HEK293 (cell line): ENCODE results near the gene SLC38A6.

Experiments
- CTCF ChIA-PET: fragments of 350-600 bp; formaldehyde crosslinking; extraction: SDS; loops from one replicate; lab custom pipeline; 2021; ENCODE audit warnings: antibody characterized with exemption; lab: Yijun Ruan, JAX
- POLR2A ChIA-PET: fragments of 300-600 bp; formaldehyde crosslinking; extraction: SDS; loops from one replicate; lab custom pipeline; 2020; ENCODE audit warnings: antibody characterized with exemption, inconsistent platforms; lab: Yijun Ruan, JAX
- H3K27ac ChIP-seq: fragments of 200-500 bp; sonication (Bioruptor generic); 2 replicates; pipeline ENCODE4 v1.5.1; 2014; ENCODE audit warnings: low read depth, low read length, control low read depth, inconsistent platforms; ENCODE audit errors: extremely low read depth
- H3K36me3 ChIP-seq, 2 experiments: fragments of 200-500 bp in 1 of 2; sonication (Bioruptor generic) in 1 of 2; 1 replicate in 1 of 2; 2 replicates in 1 of 2; pipeline ENCODE4 v1.5.1; 2014 to 2017; ENCODE audit warnings: inconsistent platforms in 2 of 2, low read length in 2 of 2; ENCODE audit not compliant: control insufficient read depth in 2 of 2, insufficient read depth in 1 of 2
- H3K4me1 ChIP-seq: fragments of 200-500 bp; sonication (Bioruptor generic); 2 replicates; pipeline ENCODE4 v1.5.1; 2014; ENCODE audit warnings: mild to moderate bottlenecking, low read length, inconsistent platforms; ENCODE audit not compliant: control insufficient read depth, insufficient read depth
- H3K4me3 ChIP-seq: 2 replicates; pipeline ENCODE4 v1.5.1; 2011; ENCODE audit warnings: low read depth, mild to moderate bottlenecking, control low read depth, low read length, moderate library complexity
- H3K9me3 ChIP-seq: fragments of 200-500 bp; sonication (Bioruptor generic); 2 replicates; pipeline ENCODE4 v1.5.1; 2014; ENCODE audit warnings: low read depth, low read length, inconsistent platforms; ENCODE audit not compliant: control insufficient read depth, insufficient read depth
- HOXC10 ChIP-seq: sonication (generic); formaldehyde crosslinking; IDR thresholded peaks from 2 replicates; pipeline ENCODE4 v1.8.1; 2023; ENCODE audit warnings: mild to moderate bottlenecking, missing genetic modification reagents
- HOXD13 ChIP-seq: sonication (generic); formaldehyde crosslinking; IDR thresholded peaks from 2 replicates; pipeline ENCODE4 v1.8.0; 2022; ENCODE audit warnings: missing genetic modification reagents, borderline replicate concordance
- IKZF3 ChIP-seq: fragments of 450-650 bp; IDR thresholded peaks from 2 replicates; pipeline ENCODE4 v1.5.0; 2018; ENCODE audit warnings: missing biosample characterization, mild to moderate bottlenecking, missing genetic modification characterization, moderate library complexity
- MYNN ChIP-seq: fragments of 450-650 bp; formaldehyde crosslinking; IDR thresholded peaks from 2 replicates; pipeline ENCODE4 v1.5.1; 2016; ENCODE audit warnings: missing biosample characterization, missing genetic modification characterization, borderline replicate concordance
- PRDM1 ChIP-seq: fragments of 450-650 bp; formaldehyde crosslinking; IDR thresholded peaks from 2 replicates; pipeline ENCODE4; 2016; ENCODE audit warnings: missing biosample characterization, missing genetic modification characterization
- ZBTB20 ChIP-seq: fragments of 450-650 bp; formaldehyde crosslinking; IDR thresholded peaks from 2 replicates; pipeline ENCODE4 v1.5.1; 2016; ENCODE audit warnings: missing biosample characterization, missing genetic modification characterization
- ZFP69B ChIP-seq: fragments of 450-650 bp; formaldehyde crosslinking; IDR thresholded peaks from 2 replicates; pipeline ENCODE4 v1.5.1; 2016; ENCODE audit warnings: missing biosample characterization, missing genetic modification characterization
- ZNF121 ChIP-seq: fragments of 450-650 bp; formaldehyde crosslinking; IDR thresholded peaks from 2 replicates; pipeline ENCODE4 v1.5.1; 2016; ENCODE audit warnings: missing biosample characterization, missing genetic modification characterization
- ZNF132 ChIP-seq: fragments of 450-650 bp; formaldehyde crosslinking; IDR thresholded peaks from 2 replicates; pipeline ENCODE4 v1.5.1; 2017; ENCODE audit warnings: missing biosample characterization, missing genetic modification characterization, borderline replicate concordance
- ZNF16 ChIP-seq: fragments of 450-650 bp; formaldehyde crosslinking; IDR thresholded peaks from 2 replicates; pipeline ENCODE4 v1.5.1; 2016; ENCODE audit warnings: low read depth, missing biosample characterization, missing genetic modification characterization
- ZNF221 ChIP-seq: fragments of 450-650 bp; formaldehyde crosslinking; IDR thresholded peaks from 2 replicates; pipeline ENCODE4 v1.5.1; 2017; ENCODE audit warnings: missing biosample characterization, missing genetic modification characterization, borderline replicate concordance
- ZNF248 ChIP-seq: fragments of 450-650 bp; formaldehyde crosslinking; IDR thresholded peaks from 2 replicates; pipeline ENCODE4 v1.5.1; 2017; ENCODE audit warnings: missing biosample characterization, missing genetic modification characterization
- ZNF341 ChIP-seq: fragments of 450-650 bp; formaldehyde crosslinking; IDR thresholded peaks from 2 replicates; pipeline ENCODE4; 2016; ENCODE audit warnings: low read depth, missing biosample characterization, missing genetic modification characterization
- ZNF416 ChIP-seq: fragments of 450-650 bp; formaldehyde crosslinking; IDR thresholded peaks from 2 replicates; pipeline ENCODE4 v1.5.1; 2016; ENCODE audit warnings: missing biosample characterization, missing genetic modification characterization
- ZNF473 ChIP-seq: fragments of 450-650 bp; formaldehyde crosslinking; IDR thresholded peaks from 2 replicates; pipeline ENCODE4 v1.5.1; 2017; ENCODE audit warnings: missing biosample characterization, missing genetic modification characterization
- ZNF510 ChIP-seq: fragments of 450-650 bp; formaldehyde crosslinking; IDR thresholded peaks from 2 replicates; pipeline ENCODE4 v1.5.1; 2018; ENCODE audit warnings: mild to moderate bottlenecking, missing genetic modification characterization, missing biosample characterization; ENCODE audit not compliant: insufficient replicate concordance
- ZNF529 ChIP-seq: fragments of 450-650 bp; formaldehyde crosslinking; IDR thresholded peaks from 2 replicates; pipeline ENCODE4 v1.5.1; 2017; ENCODE audit warnings: missing genetic modification characterization, missing biosample characterization; ENCODE audit not compliant: insufficient replicate concordance
- ZNF600 ChIP-seq: fragments of 450-650 bp; formaldehyde crosslinking; IDR thresholded peaks from 2 replicates; pipeline ENCODE4 v1.5.1; 2016; ENCODE audit warnings: missing biosample characterization, missing genetic modification characterization
- ZNF626 ChIP-seq: fragments of 450-650 bp; sonication (Bioruptor Pico); formaldehyde crosslinking; IDR thresholded peaks from 2 replicates; pipeline ENCODE4 v1.5.1; 2018; ENCODE audit warnings: missing biosample characterization, missing genetic modification characterization, inconsistent platforms
- ZNF660 ChIP-seq: fragments of 450-650 bp; IDR thresholded peaks from 2 replicates; pipeline ENCODE4 v1.5.1; 2018; ENCODE audit warnings: missing biosample characterization, mild to moderate bottlenecking, missing genetic modification characterization
- ZNF830 ChIP-seq: fragments of 450-650 bp; IDR thresholded peaks from 2 replicates; pipeline ENCODE4 v1.5.0; 2018; ENCODE audit warnings: missing biosample characterization, missing genetic modification characterization, low read depth, mild to moderate bottlenecking, moderate library complexity
- TF ChIP-seq, protein P1 (sequence below): fragments of 450-650 bp; formaldehyde crosslinking; IDR thresholded peaks from 2 replicates; pipeline ENCODE4; 2016; ENCODE audit warnings: missing biosample characterization, missing genetic modification characterization
- TF ChIP-seq, protein P2 (sequence below): fragments of 450-650 bp; formaldehyde crosslinking; IDR thresholded peaks from 2 replicates; pipeline ENCODE4 v1.5.1; 2016; ENCODE audit warnings: missing biosample characterization, missing genetic modification characterization
- TF ChIP-seq, protein P3 (sequence below): fragments of 450-650 bp; formaldehyde crosslinking; IDR thresholded peaks from 2 replicates; pipeline ENCODE4 v1.5.1; 2017; ENCODE audit warnings: missing biosample characterization, missing genetic modification characterization
- TF ChIP-seq, protein P4 (sequence below): fragments of 450-650 bp; formaldehyde crosslinking; IDR thresholded peaks from 2 replicates; pipeline ENCODE4 v1.5.1; 2016; ENCODE audit warnings: missing biosample characterization, missing genetic modification characterization
- TF ChIP-seq, protein P5 (sequence below): fragments of 450-650 bp; formaldehyde crosslinking; IDR thresholded peaks from 2 replicates; pipeline ENCODE4 v1.5.1; 2016; ENCODE audit warnings: missing biosample characterization, missing genetic modification characterization

SLC38A6 gene

DNA sequence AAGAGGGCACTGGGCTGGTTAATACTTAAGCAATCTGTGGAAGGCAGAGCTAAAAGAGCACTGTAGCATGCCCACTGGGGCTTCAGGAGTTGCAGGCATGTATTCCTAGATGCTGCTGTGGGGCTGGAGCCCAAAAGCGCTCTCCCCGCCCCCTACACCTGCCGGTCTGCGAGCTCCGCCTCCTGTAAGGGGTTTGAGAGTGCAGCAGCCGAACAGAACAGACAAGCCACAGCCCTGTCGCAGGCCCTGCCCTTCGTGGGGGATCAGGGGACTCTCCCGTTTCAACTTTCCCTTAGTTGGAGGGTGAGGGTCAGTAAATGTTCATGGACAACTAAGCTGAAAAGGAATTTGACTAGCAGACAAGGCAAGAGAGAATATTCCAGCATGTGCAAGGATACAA, 17.6 kb downstream of the SLC38A6 start:
- CTCF ChIA-PET = no interaction called here
- TF ChIP-seq, protein P1, sequence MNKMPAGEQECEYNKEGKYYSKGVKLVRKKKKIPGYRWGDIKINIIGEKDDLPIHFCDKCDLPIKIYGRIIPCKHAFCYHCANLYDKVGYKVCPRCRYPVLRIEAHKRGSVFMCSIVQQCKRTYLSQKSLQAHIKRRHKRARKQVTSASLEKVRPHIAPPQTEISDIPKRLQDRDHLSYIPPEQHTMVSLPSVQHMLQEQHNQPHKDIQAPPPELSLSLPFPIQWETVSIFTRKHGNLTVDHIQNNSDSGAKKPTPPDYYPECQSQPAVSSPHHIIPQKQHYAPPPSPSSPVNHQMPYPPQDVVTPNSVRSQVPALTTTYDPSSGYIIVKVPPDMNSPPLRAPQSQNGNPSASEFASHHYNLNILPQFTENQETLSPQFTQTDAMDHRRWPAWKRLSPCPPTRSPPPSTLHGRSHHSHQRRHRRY (tag by site-specific recombination) = no peak
- no peak for TF ChIP-seq IKZF3 (tag by site-specific recombination)
- TF ChIP-seq, protein P2, sequence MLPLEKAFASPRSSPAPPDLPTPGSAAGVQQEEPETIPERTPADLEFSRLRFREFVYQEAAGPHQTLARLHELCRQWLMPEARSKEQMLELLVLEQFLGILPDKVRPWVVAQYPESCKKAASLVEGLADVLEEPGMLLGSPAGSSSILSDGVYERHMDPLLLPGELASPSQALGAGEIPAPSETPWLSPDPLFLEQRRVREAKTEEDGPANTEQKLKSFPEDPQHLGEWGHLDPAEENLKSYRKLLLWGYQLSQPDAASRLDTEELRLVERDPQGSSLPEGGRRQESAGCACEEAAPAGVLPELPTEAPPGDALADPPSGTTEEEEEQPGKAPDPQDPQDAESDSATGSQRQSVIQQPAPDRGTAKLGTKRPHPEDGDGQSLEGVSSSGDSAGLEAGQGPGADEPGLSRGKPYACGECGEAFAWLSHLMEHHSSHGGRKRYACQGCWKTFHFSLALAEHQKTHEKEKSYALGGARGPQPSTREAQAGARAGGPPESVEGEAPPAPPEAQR (tag by site-specific recombination) = no peak
- TF ChIP-seq ZBTB20 (tag by site-specific recombination) = no peak
- TF ChIP-seq, protein P3, sequence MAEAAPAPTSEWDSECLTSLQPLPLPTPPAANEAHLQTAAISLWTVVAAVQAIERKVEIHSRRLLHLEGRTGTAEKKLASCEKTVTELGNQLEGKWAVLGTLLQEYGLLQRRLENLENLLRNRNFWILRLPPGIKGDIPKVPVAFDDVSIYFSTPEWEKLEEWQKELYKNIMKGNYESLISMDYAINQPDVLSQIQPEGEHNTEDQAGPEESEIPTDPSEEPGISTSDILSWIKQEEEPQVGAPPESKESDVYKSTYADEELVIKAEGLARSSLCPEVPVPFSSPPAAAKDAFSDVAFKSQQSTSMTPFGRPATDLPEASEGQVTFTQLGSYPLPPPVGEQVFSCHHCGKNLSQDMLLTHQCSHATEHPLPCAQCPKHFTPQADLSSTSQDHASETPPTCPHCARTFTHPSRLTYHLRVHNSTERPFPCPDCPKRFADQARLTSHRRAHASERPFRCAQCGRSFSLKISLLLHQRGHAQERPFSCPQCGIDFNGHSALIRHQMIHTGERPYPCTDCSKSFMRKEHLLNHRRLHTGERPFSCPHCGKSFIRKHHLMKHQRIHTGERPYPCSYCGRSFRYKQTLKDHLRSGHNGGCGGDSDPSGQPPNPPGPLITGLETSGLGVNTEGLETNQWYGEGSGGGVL (tag by site-specific recombination) = no peak
- TF ChIP-seq MYNN (tag by site-specific recombination) = no peak
- TF ChIP-seq ZNF830 (tag by site-specific recombination) = no peak
- TF ChIP-seq ZNF510 = no peak
- TF ChIP-seq, protein P4, sequence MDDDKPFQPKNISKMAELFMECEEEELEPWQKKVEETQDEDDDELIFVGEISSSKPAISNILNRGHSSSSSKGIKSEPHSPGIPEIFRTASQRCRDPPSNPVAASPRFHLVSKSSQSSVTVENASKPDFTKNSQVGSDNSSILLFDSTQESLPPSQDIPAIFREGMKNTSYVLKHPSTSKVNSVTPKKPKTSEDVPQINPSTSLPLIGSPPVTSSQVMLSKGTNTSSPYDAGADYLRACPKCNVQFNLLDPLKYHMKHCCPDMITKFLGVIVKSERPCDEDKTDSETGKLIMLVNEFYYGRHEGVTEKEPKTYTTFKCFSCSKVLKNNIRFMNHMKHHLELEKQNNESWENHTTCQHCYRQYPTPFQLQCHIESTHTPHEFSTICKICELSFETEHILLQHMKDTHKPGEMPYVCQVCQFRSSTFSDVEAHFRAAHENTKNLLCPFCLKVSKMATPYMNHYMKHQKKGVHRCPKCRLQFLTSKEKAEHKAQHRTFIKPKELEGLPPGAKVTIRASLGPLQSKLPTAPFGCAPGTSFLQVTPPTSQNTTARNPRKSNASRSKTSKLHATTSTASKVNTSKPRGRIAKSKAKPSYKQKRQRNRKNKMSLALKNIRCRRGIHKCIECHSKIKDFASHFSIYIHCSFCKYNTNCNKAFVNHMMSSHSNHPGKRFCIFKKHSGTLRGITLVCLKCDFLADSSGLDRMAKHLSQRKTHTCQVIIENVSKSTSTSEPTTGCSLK (tag by site-specific recombination) = no peak
- TF ChIP-seq ZNF473 (tag by site-specific recombination) = no peak
- POLR2A ChIA-PET = no interaction called here
- H3K27ac ChIP-seq = no peak overlapping the region
- H3K4me1 ChIP-seq = no peaks in the 10 kb centered on the region
- no peaks in the 10 kb centered on the region for H3K9me3 ChIP-seq
- no peak overlapping the region for H3K4me3 ChIP-seq
- H3K36me3 ChIP-seq = peaks cover 0 to 10% of the 10 kb centered on the region in 2 experiments; a peak in 1 of 3 replicates

DNA sequence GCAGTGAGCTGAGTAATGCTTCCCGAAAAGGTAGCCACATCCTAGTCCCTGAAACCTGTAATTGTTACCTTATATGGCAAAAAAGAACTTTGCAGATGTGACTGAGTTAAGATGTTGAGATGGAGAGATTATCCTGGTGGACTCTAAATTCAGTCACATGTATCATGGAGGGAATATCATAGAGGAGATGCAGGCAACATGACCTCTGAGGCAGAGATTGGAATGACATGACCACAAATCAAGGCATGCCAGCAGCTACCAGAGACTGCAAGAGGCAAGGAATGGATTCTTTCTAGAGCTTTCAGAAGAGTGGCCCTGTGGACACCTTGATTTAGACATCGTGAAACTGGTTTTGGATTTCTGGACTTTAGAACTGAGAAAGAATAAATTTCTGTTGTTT, 18.5 kb downstream of the SLC38A6 start:
- no peak for TF ChIP-seq ZNF660 (tag by site-specific recombination)
- TF ChIP-seq ZNF132 (tag by site-specific recombination) = no peak
- peaks cover 0 to 6% of the 10 kb centered on the region in 2 experiments; a peak in 1 of 3 replicates for H3K36me3 ChIP-seq
- no peaks in the 10 kb centered on the region for H3K9me3 ChIP-seq
- no peak overlapping the region for H3K27ac ChIP-seq
- ChIA-PET CTCF (no interaction called here), POLR2A (interaction anchor here (0.5 kb wide), 1 partner anchor 261 kb away, joined by 4 read pairs; no protein-coding TSS in a partner anchor)
- no peak overlapping the region for H3K4me3 ChIP-seq
- H3K4me1 ChIP-seq = no peaks in the 10 kb centered on the region

DNA sequence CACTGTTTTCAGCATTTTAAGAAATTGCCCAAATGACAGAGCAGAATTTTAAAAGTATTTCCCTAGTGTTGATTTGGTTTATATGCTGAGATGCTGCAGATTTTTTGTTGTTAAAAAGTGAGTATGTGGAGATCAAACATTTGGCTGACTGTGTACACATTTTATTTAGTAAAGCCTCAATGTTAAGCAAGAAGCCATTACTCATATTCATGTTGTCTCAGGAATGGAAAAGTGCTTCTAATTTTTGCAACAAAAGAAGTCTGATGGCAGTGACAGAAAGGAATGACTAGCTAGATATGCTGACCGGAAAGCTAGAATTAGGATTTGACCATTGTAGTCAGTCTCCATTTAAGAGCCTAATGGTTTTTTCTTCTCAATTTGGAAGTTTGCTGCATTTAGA, 22.5 kb downstream of the SLC38A6 start:
- CTCF ChIA-PET = no interaction called here
- peaks cover 0 to 1% of the 10 kb centered on the region in 2 experiments; a peak in 1 of 3 replicates for H3K36me3 ChIP-seq
- H3K9me3 ChIP-seq = no peaks in the 10 kb centered on the region
- H3K4me3 ChIP-seq = no peak overlapping the region
- H3K4me1 ChIP-seq = no peaks in the 10 kb centered on the region
- POLR2A ChIA-PET = no interaction called here
- no peak overlapping the region for H3K27ac ChIP-seq
- no peak for TF ChIP-seq ZNF626
- no peak for TF ChIP-seq PRDM1 (tag by site-specific recombination)
- no peak for TF ChIP-seq ZNF416 (tag by site-specific recombination)
- TF ChIP-seq ZNF121 (tag by site-specific recombination) = no peak
- TF ChIP-seq, protein P5, sequence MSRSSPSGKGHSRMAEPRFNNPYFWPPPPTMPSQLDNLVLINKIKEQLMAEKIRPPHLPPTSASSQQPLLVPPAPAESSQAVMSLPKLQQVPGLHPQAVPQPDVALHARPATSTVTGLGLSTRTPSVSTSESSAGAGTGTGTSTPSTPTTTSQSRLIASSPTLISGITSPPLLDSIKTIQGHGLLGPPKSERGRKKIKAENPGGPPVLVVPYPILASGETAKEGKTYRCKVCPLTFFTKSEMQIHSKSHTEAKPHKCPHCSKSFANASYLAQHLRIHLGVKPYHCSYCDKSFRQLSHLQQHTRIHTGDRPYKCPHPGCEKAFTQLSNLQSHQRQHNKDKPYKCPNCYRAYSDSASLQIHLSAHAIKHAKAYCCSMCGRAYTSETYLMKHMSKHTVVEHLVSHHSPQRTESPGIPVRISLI (tag by site-specific recombination) = no peak
- no peak for TF ChIP-seq HOXD13 (CRISPR knock-in tag)
- no peak for TF ChIP-seq ZNF600 (tag by site-specific recombination)
- no peak for TF ChIP-seq ZNF341 (tag by site-specific recombination)
- TF ChIP-seq ZNF248 (tag by site-specific recombination) = no peak
- no peak for TF ChIP-seq ZNF221 (tag by site-specific recombination)
- TF ChIP-seq ZFP69B (tag by site-specific recombination) = no peak
- TF ChIP-seq HOXC10 (CRISPR knock-in tag) = no peak
- TF ChIP-seq ZNF16 = no peak
- TF ChIP-seq ZNF529 = no peak
